A673 (cell line): ENCODE results near the gene P2RX6.

Experiments
- EZH2 ChIP-seq: fragments of 200-600 bp; sonication (generic); IDR thresholded peaks from 2 replicates; pipeline ENCODE4 v1.6.1; 2017; ENCODE audit warnings: borderline replicate concordance, low read depth, mild to moderate bottlenecking, mixed read lengths, antibody characterized with exemption, low read length; ENCODE audit not compliant: poor library complexity, severe bottlenecking
- TF ChIP-seq, protein P1 (sequence below): fragments of 300-800, 200-600 bp; sonication (generic); conservative IDR thresholded peaks from 2 replicates; pipeline ENCODE4 v1.5.1; 2017; ENCODE audit warnings: low read depth, mild to moderate bottlenecking, antibody characterized with exemption, low read length, moderate library complexity, mixed read lengths

DNA sequence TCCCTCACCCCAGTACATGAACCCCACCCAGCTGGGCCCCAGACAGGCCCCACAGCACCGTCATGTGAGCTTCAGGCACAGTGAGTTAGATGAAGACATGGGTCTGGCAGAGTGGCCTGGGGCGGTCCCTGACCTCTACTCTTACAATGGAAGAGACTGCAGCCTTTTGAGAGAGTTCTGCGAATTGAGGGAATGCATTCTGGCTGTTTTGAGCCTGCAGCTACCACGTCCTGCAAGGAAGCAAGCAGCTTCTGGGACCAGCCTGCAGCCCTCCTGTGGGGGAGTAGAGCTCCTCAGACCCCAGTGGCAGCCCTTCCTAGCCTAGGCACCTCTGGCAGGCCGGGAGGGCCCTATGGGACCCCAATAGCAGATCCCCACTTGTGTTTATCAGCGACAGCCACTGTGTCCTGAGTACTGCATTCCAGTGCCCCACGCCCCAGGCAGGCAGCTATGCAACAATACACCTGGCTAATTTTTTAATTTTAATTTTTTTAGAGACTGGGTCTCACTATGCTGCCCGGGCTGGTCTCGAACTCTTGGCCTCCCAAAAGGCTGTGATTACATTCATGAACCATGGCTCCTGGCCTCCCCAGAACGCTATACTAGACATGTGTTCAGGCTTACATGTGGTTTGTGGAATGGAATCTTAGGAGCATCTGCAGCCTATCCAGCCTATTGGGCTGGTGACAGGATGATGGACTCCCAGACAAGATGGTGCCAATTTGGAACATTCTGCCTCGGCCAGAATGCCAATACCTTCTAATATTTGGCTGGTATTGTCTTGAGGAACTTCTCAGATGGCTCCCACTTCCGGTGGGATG lies 18.1 kb downstream of the P2RX6 start:
- TF ChIP-seq, protein P1, sequence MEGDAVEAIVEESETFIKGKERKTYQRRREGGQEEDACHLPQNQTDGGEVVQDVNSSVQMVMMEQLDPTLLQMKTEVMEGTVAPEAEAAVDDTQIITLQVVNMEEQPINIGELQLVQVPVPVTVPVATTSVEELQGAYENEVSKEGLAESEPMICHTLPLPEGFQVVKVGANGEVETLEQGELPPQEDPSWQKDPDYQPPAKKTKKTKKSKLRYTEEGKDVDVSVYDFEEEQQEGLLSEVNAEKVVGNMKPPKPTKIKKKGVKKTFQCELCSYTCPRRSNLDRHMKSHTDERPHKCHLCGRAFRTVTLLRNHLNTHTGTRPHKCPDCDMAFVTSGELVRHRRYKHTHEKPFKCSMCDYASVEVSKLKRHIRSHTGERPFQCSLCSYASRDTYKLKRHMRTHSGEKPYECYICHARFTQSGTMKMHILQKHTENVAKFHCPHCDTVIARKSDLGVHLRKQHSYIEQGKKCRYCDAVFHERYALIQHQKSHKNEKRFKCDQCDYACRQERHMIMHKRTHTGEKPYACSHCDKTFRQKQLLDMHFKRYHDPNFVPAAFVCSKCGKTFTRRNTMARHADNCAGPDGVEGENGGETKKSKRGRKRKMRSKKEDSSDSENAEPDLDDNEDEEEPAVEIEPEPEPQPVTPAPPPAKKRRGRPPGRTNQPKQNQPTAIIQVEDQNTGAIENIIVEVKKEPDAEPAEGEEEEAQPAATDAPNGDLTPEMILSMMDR, result no peak
- TF ChIP-seq EZH2, result no peak
